Measurements from ENCODE around the gene C10orf53.
"Not testable (repeated sequence)": the region's sequence is repeated elsewhere in the genome, so short reads cannot be mapped to it uniquely, and the experiment has no call there.

The C10orf53 gene

GRCh38 chr10:49689882-49690510 is 10.5 kb downstream of the C10orf53 start:
- DNase-seq, result no peak

GRCh38 chr10:49690698-49691356 is 11.4 kb downstream of the C10orf53 start:
- DNase-seq, result no peak

GRCh38 chr10:49691588-49691987 is 12.1 kb downstream of the C10orf53 start:
- DNase-seq, result no peak

GRCh38 chr10:49694466-49694865 is 15.0 kb downstream of the C10orf53 start:
- DNase-seq, result no peak

GRCh38 chr10:49696311-49696710 is 16.9 kb downstream of the C10orf53 start:
- no peak for DNase-seq

- no peak for DNase-seq
These were observed 19.2 kb downstream of the C10orf53 start for GRCh38 chr10:49698679-49699078.

- no peak for DNase-seq
These were observed 20.8 kb downstream of the C10orf53 start for GRCh38 chr10:49700211-49700610.

GRCh38 chr10:49700997-49701396 is 21.5 kb downstream of the C10orf53 start:
- DNase-seq, result no peak

GRCh38 chr10:49707585-49707984 is 28.1 kb downstream of the C10orf53 start:
- DNase-seq, result no peak

- no peak for DNase-seq
These were observed 30.5 kb downstream of the C10orf53 start for GRCh38 chr10:49709934-49710333.

GRCh38 chr10:49710966-49711365 is 31.5 kb downstream of the C10orf53 start:
- no peak for DNase-seq

GRCh38 chr10:49711481-49711880 is 32.0 kb downstream of the C10orf53 start:
- DNase-seq, result no peak

GRCh38 chr10:49713266-49713665 is 33.8 kb downstream of the C10orf53 start:
- no peak for DNase-seq

GRCh38 chr10:49715157-49715556 is 35.7 kb downstream of the C10orf53 start:
- DNase-seq, result not testable (repeated sequence)

- DNase-seq, result no peak
These were observed 47.1 kb downstream of the C10orf53 start for GRCh38 chr10:49726593-49726992.

GRCh38 chr10:49733866-49734265 is 54.4 kb downstream of the C10orf53 start:
- no peak for DNase-seq

GRCh38 chr10:49734676-49735075 is 55.2 kb downstream of the C10orf53 start:
- no peak for DNase-seq

GRCh38 chr10:49735161-49735560 is 55.7 kb downstream of the C10orf53 start:
- DNase-seq, result no peak

- DNase-seq, result no peak
These were observed 56.6 kb downstream of the C10orf53 start for GRCh38 chr10:49735848-49736563.

GRCh38 chr10:49736564-49737113 is 57.2 kb downstream of the C10orf53 start:
- DNase-seq, result no peak

- no peak for DNase-seq
These were observed 58.2 kb downstream of the C10orf53 start for GRCh38 chr10:49737474-49738201.

- no peak for DNase-seq
These were observed 59.3 kb downstream of the C10orf53 start for GRCh38 chr10:49738616-49739360.

Data from NCI-H2081 treated with DMSO at 0.1 percent for 48 hours (cell line).